GM12891 (cell line): ENCODE data around the gene ZNF467.

Experiments used
- PAX5 ChIP-seq: IDR thresholded peaks from 2 replicates; pipeline ENCODE4 v1.6.1; 2011; ENCODE audit warnings: low read length, moderate library complexity, mild to moderate bottlenecking; ENCODE audit not compliant: insufficient read depth, severe bottlenecking
- POLR2A ChIP-seq: IDR thresholded peaks from 2 replicates; pipeline ENCODE4 v1.6.1; 2011; ENCODE audit warnings: low read depth, low read length, control low read depth
- POLR2AphosphoS5 ChIP-seq: IDR thresholded peaks from 2 replicates; pipeline ENCODE4 v1.6.1; 2011; ENCODE audit warnings: low read depth, low read length, control low read depth
- POU2F2 ChIP-seq: IDR thresholded peaks from 2 replicates; pipeline ENCODE4 v1.6.1; 2011; ENCODE audit warnings: low read depth, mild to moderate bottlenecking, control low read depth, low read length, moderate library complexity
- SPI1 ChIP-seq: IDR thresholded peaks from 2 replicates; pipeline ENCODE4 v1.6.1; 2011; ENCODE audit warnings: low read depth, low read length, control low read depth
- TAF1 ChIP-seq: IDR thresholded peaks from 2 replicates; pipeline ENCODE4 v1.6.1; 2011; ENCODE audit warnings: low read depth, low read length, control low read depth

DNA sequence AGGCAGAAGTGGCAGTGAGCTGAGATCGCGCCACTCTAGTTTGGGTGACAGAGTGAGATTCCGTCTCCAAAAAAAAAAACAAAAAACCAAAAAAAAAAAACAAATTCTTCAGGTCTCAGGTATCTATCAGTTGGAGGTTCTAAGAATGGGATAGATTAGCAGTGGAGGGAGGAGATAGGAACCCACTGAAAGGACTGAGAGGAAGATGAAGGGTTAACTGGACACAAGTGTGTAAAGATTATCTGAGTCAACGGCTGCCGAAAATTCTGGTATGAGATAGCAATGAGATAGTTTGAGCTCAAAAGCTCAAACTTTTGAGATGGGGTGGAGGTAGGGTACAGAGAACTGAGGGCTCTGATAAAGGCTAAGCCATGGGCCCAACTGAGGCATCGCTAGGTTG is 12.8 kb downstream of the ZNF467 start:
- no peak for TF ChIP-seq POLR2A
- TF ChIP-seq TAF1, result no peak
- no peak for TF ChIP-seq POLR2AphosphoS5
- TF ChIP-seq SPI1, result no peak
- TF ChIP-seq POU2F2, result no peak
- no peak for TF ChIP-seq PAX5
